Muscle layer of colon (tissue), 2 donors: Measurements from ENCODE around the gene ZNF565.
"Not testable (repeated sequence)": the region's sequence is repeated elsewhere in the genome, so short reads cannot be mapped to it uniquely, and the experiment has no call there.

ENCODE experiments used
- H3K27ac ChIP-seq: one replicate; pipeline ENCODE4 v1.7.0; 2013; ENCODE audit warnings: low read depth, mild to moderate bottlenecking, low read length, moderate library complexity
- H3K27me3 ChIP-seq, 2 donors: one replicate each; pipeline ENCODE4 v1.7.0; 2013; ENCODE audit warnings: low read length in 2 of 2, mild to moderate bottlenecking in 2 of 2; ENCODE audit not compliant: insufficient read depth in 2 of 2, control insufficient read depth in 1 of 2
- H3K36me3 ChIP-seq: one replicate; pipeline ENCODE4 v1.7.0; 2013; ENCODE audit warnings: mild to moderate bottlenecking, low read length; ENCODE audit not compliant: insufficient read depth
- H3K4me1 ChIP-seq: one replicate; pipeline ENCODE4 v1.7.0; 2013; ENCODE audit warnings: mild to moderate bottlenecking, low read length; ENCODE audit not compliant: insufficient read depth
- H3K4me3 ChIP-seq, 2 donors: one replicate each; pipeline ENCODE4 v1.7.0; 2013; ENCODE audit warnings: low read length in 2 of 2, low read depth in 1 of 2, mild to moderate bottlenecking in 1 of 2, moderate library complexity in 1 of 2
- H3K9ac ChIP-seq: one replicate; pipeline ENCODE4 v1.7.0; 2013; ENCODE audit warnings: low read length
- H3K9me3 ChIP-seq: one replicate; pipeline ENCODE4 v1.7.0; 2013; ENCODE audit warnings: mild to moderate bottlenecking, low read length
- donor health status: abdominal sarcoma.
- donor health status: Adenocarcinoma of cecum.

ZNF565 gene

GRCh38 chr19:36142496-36142895, 72.0 kb downstream of the ZNF565 start:
- peaks cover 42% of the 10 kb centered on the region for H3K36me3 ChIP-seq
- H3K27ac ChIP-seq: no peak overlapping the region
- peaks cover 11% of the 10 kb centered on the region for H3K4me1 ChIP-seq
- H3K4me3 ChIP-seq: no peak overlapping the region
- no peaks in the 10 kb centered on the region for H3K27me3 ChIP-seq
- no peak overlapping the region for H3K9ac ChIP-seq
- no peaks in the 10 kb centered on the region for H3K9me3 ChIP-seq

DNA sequence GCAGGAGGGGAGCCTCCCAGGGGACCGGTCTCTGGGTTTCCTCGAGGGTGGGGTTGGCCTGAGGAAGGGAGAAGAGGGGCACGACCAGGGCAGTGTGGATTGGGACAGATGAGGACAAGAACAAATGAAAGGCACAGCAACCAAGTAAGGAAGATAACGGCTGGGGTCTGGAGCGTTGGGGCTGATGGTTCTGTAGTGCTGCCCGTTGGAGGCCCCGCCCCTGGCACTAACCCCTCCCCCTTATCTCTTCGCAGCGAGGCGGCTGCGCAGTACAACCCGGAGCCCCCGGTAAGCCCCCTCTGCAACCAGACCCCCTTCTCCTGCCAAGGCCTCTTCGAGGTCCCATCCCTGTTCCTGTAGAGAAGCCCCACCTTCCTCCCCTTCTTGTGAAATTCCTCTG, 72.4 kb downstream of the ZNF565 start:
- Histone ChIP-seq H3K9me3 (no peaks in the 10 kb centered on the region), H3K9ac (no peak overlapping the region), H3K27me3 (no peaks in the 10 kb centered on the region), H3K4me1 (peaks cover 14% of the 10 kb centered on the region), H3K27ac (no peak overlapping the region), H3K4me3 (peak overlapping the region in 1 of 2 donors; percentile 61), H3K36me3 (peaks cover 40% of the 10 kb centered on the region)

DNA sequence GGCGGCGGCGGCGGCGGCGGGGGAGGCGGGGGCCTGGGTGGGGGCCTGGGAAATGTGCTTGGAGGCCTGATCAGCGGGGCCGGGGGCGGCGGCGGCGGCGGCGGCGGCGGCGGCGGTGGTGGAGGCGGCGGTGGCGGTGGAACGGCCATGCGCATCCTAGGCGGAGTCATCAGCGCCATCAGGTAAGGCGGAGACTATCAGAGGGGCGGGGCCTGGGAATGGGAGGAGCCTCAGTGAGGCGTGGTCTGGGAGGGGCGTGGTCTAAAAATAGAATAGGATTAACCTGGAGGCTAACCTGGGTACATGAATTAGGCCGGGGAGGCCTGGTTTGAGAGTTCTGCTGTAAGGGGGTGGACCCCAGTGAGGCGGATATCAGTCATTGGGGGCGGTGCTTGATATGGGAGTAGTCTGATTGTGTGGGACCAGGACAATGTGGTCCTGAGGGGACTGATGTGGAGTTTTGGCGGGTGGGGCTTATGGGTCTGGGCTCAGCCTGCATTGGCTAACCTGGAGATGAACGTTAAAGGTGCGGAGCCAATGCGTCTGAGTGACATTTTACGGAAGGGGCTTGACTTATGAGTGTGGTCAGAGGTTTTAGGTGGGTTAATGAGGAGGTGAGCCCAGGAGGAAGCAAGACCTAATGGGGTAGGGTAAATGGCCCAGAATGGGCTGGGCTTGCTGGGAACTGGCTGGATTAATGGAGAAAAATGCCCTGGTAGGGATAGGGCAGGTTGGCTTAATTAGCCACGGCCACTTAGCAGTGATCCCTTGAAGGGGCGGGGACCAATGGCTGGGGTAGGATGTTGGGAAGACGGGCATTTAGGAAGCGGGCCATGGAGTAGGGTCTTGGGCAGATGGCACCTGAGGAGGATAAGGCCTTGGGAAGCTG, 73.2 kb downstream of the ZNF565 start:
- Histone ChIP-seq H3K4me3 (peak overlapping the region; percentile 44 to 96), H3K27ac (peak overlapping the region; percentile 99), H3K9ac (peak overlapping the region; percentile 27), H3K9me3 (no peaks in the 10 kb centered on the region), H3K4me1 (peaks cover 21% of the 10 kb centered on the region), H3K27me3 (no peaks in the 10 kb centered on the region), H3K36me3 (peaks cover 33% of the 10 kb centered on the region)

DNA sequence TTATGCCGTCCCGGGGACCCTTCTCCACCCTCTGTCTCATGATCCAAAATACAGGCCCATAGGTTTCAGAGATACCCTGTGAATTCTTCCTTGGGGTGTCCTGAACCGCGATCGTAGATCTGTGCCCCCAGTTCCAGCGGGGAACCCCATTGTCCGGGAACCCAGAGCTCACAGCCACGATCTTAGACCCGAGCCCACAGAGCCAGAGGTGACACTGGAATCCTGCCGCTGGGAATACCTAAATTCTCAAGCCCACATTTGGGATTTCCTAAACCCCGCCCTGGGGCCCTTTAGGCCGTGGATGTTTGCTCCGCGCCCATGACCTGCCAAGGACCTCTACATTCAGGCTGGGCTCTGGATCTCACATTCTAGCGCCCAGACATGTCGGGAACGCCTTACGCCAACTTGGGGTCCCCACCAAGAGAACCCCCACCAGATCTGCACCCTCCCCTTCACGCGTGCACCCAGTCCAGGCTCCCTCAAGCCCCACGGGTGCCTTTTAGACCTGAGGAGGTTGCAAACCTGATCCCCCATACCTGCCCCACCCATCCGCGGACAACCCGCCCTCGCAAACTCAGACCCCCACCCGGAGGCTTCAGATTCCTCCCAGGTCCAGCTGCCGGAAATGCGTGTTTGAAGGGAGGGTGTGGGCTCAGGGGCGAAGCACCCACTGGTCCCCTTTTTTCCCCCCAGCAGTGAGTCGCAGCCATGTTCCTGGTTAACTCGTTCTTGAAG, 74.0 kb downstream of the ZNF565 start:
- Histone ChIP-seq H3K4me1 (peaks cover 22% of the 10 kb centered on the region), H3K27ac (peak overlapping the region; percentile 99), H3K9me3 (no peaks in the 10 kb centered on the region), H3K4me3 (peak overlapping the region; percentile 84 to 96), H3K9ac (peak overlapping the region; percentile 100), H3K36me3 (peaks cover 24% of the 10 kb centered on the region), H3K27me3 (no peaks in the 10 kb centered on the region)

DNA sequence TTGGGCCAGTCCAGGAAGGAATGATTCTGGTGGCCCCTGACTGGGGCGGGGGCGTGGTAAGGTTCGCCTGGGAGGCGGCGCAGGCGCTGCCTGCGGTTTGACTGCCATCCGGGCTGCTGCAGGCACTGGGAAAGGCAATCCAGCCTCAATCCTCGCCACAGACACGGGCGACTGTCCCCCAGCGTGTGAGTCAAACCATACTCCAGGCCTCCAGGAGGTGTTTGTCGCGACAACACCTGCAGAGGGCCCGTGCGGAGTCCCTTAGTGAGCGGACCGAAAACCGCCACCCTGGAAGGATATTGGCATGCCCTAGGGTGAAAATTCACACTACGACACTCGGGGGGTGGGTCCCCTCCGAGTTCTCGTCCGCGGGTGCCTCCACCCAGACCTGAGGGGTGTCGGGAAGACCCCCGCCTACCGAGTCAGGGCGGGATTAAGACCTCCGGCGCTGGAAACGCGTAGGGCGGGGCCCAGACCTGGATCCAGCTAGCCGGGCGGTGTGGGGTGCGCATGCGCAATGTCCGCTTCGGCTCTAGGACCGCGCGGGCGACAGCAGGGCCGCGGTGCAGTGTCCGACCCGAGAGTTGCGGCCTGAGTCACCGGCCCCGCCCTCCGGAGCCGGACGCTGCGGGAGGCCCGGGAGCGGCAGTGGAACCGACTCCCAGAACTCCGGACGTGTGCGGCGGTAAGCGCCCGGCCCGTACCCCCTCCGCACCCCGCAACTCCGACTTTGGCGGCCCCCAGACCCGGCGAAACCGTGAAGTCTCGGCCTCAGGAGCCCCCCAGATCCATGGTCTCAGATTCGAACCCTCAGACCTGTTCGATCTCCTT, 74.8 kb downstream of the ZNF565 start, which contains the start of gene CAPNS1:
TSS of gene CAPNS1 (plus strand) at position 594 of the 831 bp plus-strand sequence. CDS start 946 bp downstream, outside the sequence.
- H3K36me3 ChIP-seq: peaks cover 19% of the 10 kb centered on the region
- peak within 1 kb of the TSS; percentile 84 to 96 for H3K4me3 ChIP-seq
- no peaks in the 10 kb centered on the region for H3K9me3 ChIP-seq
- peak within 1 kb of the TSS; percentile 100 for H3K9ac ChIP-seq
- H3K27me3 ChIP-seq: no peaks in the 10 kb centered on the region
- peaks cover 22% of the 10 kb centered on the region for H3K4me1 ChIP-seq
- peak within 1 kb of the TSS; percentile 100 for H3K27ac ChIP-seq

DNA sequence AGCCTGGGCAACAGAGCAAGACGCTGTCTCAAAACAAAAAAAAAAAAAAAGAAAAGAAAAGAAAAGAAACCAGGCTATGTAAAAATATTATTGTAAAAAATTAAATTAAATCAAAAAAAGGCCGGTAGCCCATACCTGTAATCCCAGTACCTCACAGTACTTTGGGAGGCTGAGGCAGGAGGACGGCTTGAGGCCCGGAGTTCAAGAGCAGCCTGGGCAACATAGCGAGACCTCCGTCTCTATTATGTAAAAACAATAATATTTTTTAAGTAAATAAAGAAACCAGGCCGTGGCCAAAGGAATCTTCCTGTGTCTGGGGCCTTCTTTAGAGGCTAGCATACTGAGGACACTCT, 75.4 kb downstream of the ZNF565 start:
- Histone ChIP-seq H3K27ac (peak overlapping the region; percentile 100), H3K4me3 (peak overlapping the region in 1 of 2 donors; percentile 96), H3K4me1 (peaks cover 22% of the 10 kb centered on the region), H3K9me3 (no peaks in the 10 kb centered on the region), H3K36me3 (peaks cover 17% of the 10 kb centered on the region), H3K27me3 (no peaks in the 10 kb centered on the region), H3K9ac (peak overlapping the region; percentile 84)

GRCh38 chr19:36136964-36137686, 77.3 kb downstream of the ZNF565 start:
- Histone ChIP-seq H3K9ac (no peak overlapping the region), H3K4me1 (peaks cover 21% of the 10 kb centered on the region), H3K36me3 (peaks cover 5% of the 10 kb centered on the region), H3K9me3 (no peaks in the 10 kb centered on the region), H3K27ac (peak overlapping the region; percentile 24), H3K4me3 (no peak overlapping the region), H3K27me3 (no peaks in the 10 kb centered on the region)

DNA sequence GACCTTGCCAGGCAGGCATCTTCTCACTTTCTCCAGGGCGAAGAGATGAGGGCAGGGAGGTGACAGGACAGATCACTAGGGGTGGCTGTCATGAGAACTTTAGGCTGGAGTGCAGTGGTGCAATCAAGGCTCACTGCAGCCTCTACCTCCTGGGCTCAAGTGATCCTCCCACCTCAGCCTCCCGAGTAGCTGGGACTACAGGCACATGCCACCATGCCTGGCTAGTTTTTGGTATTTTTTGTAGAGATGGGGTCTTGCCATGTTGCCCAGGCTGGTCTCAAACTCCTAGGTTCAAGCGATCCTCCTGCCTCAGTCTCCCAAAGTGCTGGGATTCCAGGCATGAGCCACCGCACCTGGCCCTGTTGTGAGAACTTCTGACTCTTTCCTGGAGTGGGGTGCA, 79.6 kb downstream of the ZNF565 start:
- H3K27me3 ChIP-seq, H3K36me3 ChIP-seq: not testable (repeated sequence)

More for the DNA sequence above, 79.6 kb downstream of the ZNF565 start:
- H3K27ac ChIP-seq, H3K4me3 ChIP-seq, H3K9ac ChIP-seq, H3K9me3 ChIP-seq: not testable (repeated sequence)
- H3K4me1 ChIP-seq: peaks cover 11% of the 10 kb centered on the region
